GM12864 (cell line): ENCODE results near the gene DNAJC15.
A peak's percentile ranks its signal among the peaks of the same experiment; 100 is the strongest.

Experiments
- DNase-seq: peaks from one replicate; pipeline ENCODE4 v3.0.0-alpha.2; 2011; ENCODE audit warnings: low read depth
- H3K4me3 ChIP-seq: 2 replicates; pipeline ENCODE4 v1.5.1; 2011; ENCODE audit warnings: mild to moderate bottlenecking, low read depth, low read length, control low read depth
- TF ChIP-seq, protein P1 (sequence below): IDR thresholded peaks from 2 replicates; pipeline ENCODE4 v1.5.1; 2011; ENCODE audit warnings: low read depth, mild to moderate bottlenecking, moderate library complexity, low read length, control low read depth, inconsistent platforms; ENCODE audit errors: missing control alignments

The DNAJC15 gene

DNA sequence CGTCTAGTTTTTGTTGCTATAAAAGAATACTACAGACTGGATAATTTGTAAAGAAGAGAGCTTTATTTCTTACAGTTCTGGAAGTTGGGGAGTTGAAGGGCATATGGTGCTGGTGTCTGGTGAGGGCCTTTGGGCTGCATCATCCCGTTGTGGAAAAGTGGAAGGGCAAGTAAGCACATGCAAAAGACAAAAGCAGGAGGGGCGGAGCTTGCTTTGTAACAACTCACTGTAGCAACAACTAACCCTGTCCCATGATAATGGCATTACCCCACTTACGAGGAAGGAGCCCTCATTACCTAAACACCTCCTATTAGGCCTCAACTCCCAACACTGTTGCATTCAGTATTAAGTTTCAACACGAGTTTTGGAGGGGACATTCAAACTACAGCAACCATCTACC, 7.2 kb upstream of the DNAJC15 start:
- H3K4me3 ChIP-seq, result no peak overlapping the region
- no peak for DNase-seq
- TF ChIP-seq, protein P1, sequence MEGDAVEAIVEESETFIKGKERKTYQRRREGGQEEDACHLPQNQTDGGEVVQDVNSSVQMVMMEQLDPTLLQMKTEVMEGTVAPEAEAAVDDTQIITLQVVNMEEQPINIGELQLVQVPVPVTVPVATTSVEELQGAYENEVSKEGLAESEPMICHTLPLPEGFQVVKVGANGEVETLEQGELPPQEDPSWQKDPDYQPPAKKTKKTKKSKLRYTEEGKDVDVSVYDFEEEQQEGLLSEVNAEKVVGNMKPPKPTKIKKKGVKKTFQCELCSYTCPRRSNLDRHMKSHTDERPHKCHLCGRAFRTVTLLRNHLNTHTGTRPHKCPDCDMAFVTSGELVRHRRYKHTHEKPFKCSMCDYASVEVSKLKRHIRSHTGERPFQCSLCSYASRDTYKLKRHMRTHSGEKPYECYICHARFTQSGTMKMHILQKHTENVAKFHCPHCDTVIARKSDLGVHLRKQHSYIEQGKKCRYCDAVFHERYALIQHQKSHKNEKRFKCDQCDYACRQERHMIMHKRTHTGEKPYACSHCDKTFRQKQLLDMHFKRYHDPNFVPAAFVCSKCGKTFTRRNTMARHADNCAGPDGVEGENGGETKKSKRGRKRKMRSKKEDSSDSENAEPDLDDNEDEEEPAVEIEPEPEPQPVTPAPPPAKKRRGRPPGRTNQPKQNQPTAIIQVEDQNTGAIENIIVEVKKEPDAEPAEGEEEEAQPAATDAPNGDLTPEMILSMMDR, result no peak

DNA sequence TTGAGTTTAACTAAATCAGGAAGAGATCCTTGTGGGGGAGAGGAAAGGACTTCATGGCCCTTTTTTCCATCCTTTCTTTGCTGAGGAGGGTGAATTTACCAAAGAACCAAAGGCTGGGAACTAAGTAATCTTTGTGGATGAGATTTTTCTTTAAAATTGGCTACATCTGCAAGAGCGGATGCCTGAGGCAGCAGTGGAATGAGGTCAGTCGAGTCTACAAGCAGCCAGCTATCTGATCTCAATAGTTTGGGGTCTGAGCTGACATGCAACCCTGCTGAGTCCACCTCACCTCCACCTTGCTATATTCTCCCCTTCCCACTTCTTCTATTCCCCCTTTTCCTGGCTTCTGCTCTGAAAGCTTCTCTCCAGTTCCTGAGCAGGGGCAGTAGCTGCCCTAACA, 3.6 kb upstream of the DNAJC15 start:
- TF ChIP-seq, protein P1, result no peak
- no peak for DNase-seq
- no peak overlapping the region for H3K4me3 ChIP-seq

DNA sequence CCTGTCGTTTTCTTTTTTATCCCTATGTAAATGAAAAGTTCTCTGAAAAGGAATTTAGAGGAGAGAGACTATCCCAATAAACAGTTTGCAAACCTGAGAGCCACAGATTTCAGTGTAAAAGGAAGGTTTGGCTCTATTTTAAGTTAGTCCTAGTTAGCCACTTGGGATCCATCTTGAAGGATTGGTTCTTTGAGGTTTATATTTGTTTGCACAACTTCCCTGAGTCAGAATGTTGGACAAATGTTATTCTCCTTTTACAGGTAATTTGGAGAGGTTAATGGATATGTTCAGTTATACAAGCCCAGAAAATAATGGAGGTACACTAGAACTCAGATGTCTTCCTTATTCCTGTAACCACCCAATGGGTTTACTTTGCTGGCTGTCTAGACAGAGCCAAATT, 2.6 kb upstream of the DNAJC15 start:
- H3K4me3 ChIP-seq, result no peak overlapping the region
- TF ChIP-seq, protein P1, result no peak
- no peak for DNase-seq

- TF ChIP-seq, protein P1, result no peak
- no peak for DNase-seq
- H3K4me3 ChIP-seq, result no peak overlapping the region
These were observed 1.3 kb upstream of the DNAJC15 start for GRCh38 chr13:43021926-43022670.

GRCh38 chr13:43022934-43023288, 475 bp upstream of the DNAJC15 start:
- TF ChIP-seq, protein P1, result no peak
- DNase-seq, result no peak
- peak overlapping the region; percentile 63 for H3K4me3 ChIP-seq

DNA sequence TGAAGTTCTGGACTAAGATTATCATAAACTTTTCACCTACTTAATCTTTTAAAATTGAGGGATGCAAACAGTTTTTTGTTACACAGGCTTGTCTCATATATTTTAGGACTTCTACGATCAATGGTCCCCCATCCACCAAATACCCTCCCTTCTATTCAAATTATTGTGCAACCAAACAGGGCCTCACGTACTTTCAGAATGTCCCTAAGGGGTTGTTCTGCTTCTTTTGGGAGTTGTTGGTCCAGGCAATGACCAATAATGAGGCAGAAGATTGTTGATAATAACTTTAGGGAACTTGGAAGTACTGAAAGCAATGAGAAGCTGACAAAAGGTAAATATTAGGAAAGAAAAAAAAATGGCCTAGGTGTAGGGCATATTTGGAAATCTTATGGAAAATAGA, 2.9 kb downstream of the DNAJC15 start:
- no peak overlapping the region for H3K4me3 ChIP-seq
- DNase-seq, result no peak

More for the DNA sequence above, 2.9 kb downstream of the DNAJC15 start:
- TF ChIP-seq, protein P1, result no peak
